Ovary (tissue), 9 donors: ENCODE data around the gene GSTA3. TPM values are rescaled to one million over a fixed set of nuclear protein-coding genes. Genes with fewer than 3 reads are reported as not detected.

Experiments
- DNase-seq, 5 donors: peaks; one replicate each; pipeline ENCODE4 v3.0.0-alpha.2; 2019 to 2020
- H3K27ac ChIP-seq, 2 donors: fragments of 200-600 bp; one replicate each; pipeline versions ENCODE4 v1.5.1 to v1.8.0; 2019 to 2022
- H3K27me3 ChIP-seq: fragments of 200-600 bp; one replicate; pipeline ENCODE4 v1.8.0; 2022
- H3K36me3 ChIP-seq: fragments of 200-600 bp; sonication (generic); one replicate; pipeline ENCODE4 v1.5.1; 2019
- H3K4me1 ChIP-seq: one replicate; pipeline ENCODE4 v1.8.1; 2013; ENCODE audit warnings: mild to moderate bottlenecking, moderate library complexity; ENCODE audit not compliant: insufficient read depth
- H3K4me3 ChIP-seq: fragments of 200-600 bp; sonication (generic); one replicate; pipeline ENCODE4 v1.5.1; 2017
- H3K9me3 ChIP-seq, 2 donors: fragments of 200-600 bp in 1 of 2; sonication (generic) in 1 of 2; one replicate each; pipeline versions ENCODE4 v1.5.1 to v1.8.1; 2013 to 2019; ENCODE audit warnings: mild to moderate bottlenecking in 1 of 2, moderate library complexity in 1 of 2
- CTCF ChIP-seq, 3 donors: fragments of 450-650 bp in 2 of 3; fragments of 200-600 bp in 1 of 3; IDR thresholded peaks; one replicate each; pipeline versions ENCODE4 v1.5.1 to v1.8.0; 2016 to 2022; ENCODE audit warnings: antibody characterized with exemption in 3 of 3, mild to moderate bottlenecking in 1 of 3
- EP300 ChIP-seq: sonication (generic); formaldehyde crosslinking; IDR thresholded peaks from one replicate; pipeline ENCODE4 v1.6.1; 2017; ENCODE audit warnings: antibody characterized with exemption
- POLR2A ChIP-seq: fragments of 450-650 bp; IDR thresholded peaks from one replicate; pipeline ENCODE4 v1.6.1; 2017; ENCODE audit warnings: antibody characterized with exemption, mild to moderate bottlenecking, moderate library complexity
- WGBS, 3 donors: extraction: QIAGEN DNeasy Blood & Tissue Kit in 1 of 3; methylation state at CpG; one replicate each; pipeline versions ENCODE4 v1.1.5 to v1.1.7; 2013 to 2017; 5-methylcytosine and 5-hydroxymethylcytosine counted together
- intact Hi-C, 4 donors: fragments of 100-400 bp; cut with DNase I; formaldehyde crosslinking; loops; one replicate each; pipeline versions ENCODE4 v1.11.0 to v1.15.1; 2022 to 2023
- polyA plus RNA-seq, 2 donors: library from polyadenylated mRNA; stranded (reverse); fragments of 200-250 nt in 1 of 2; fragments of 350-450 nt in 1 of 2; fragmentation: Illumina TruSeq in 1 of 2; extraction: RNeasy Lipid Tissue Mini Kit (QIAGEN cat#74804) in 1 of 2; gene quantifications; one replicate each; pipeline ENCODE4 v1.2.3, GENCODE V29; 2013 to 2014
- total RNA-seq, 7 donors: library from RNA; depleted of rRNA in 2 of 7; stranded (reverse); fragments of >200 nt in 2 of 7; fragmentation: NEBNext Ultra II Directional in 3 of 7; extraction: Animal tissue kit (Norgen Biotek cat#: 25700) in 3 of 7; gene quantifications; one replicate each; pipeline versions ENCODE4 v1.1.0 to v1.2.4, GENCODE V29; 2016 to 2023
- donor health status: DM: no; HTN: no; CAD: no; lungs with moderate emphysema.
- donor health status: DM: no; HTN: no; CAD: no.
- donor health status: Bipolar disorder and iron deficiency.
- donor health status: DM: yes; HTN: yes; CAD: no.
- donor health status: DM: no; HTN: no; CAD: no.
- donor health status: DM: yes; HTN: yes; CAD: no.

GSTA3 gene
- total and polyA plus RNA-seq, 9 donors = 0.61 to 22.1 (median 1.7) TPM; not detected in 3

GRCh38 chr6:52893221-52893620 is 16.3 kb downstream of the GSTA3 start:
- no peak for DNase-seq
- no peaks in the 10 kb centered on the region for H3K36me3 ChIP-seq
- no peak for TF ChIP-seq CTCF (IDR thresholded peaks at IDR 0.05)
- no peak for TF ChIP-seq POLR2A
- TF ChIP-seq EP300 = no peak
- intact Hi-C loops = no loop called here
- 7 to 33% (median 10%) methylated on average over 4 of the region's 4 CpGs for WGBS, 3 donors
- H3K4me1 ChIP-seq = peaks cover 3% of the 10 kb centered on the region
- no peaks in the 10 kb centered on the region for H3K27me3 ChIP-seq
- H3K9me3 ChIP-seq = no peaks in the 10 kb centered on the region
- no peak overlapping the region for H3K4me3 ChIP-seq
- H3K27ac ChIP-seq = no peak overlapping the region

GRCh38 chr6:52890018-52890417 is 19.5 kb downstream of the GSTA3 start:
- no peak for TF ChIP-seq EP300
- TF ChIP-seq POLR2A = no peak
- no peak for TF ChIP-seq CTCF (IDR thresholded peaks at IDR 0.05)
- Histone ChIP-seq H3K36me3 (no peaks in the 10 kb centered on the region), H3K4me1 (peaks cover 3% of the 10 kb centered on the region), H3K27me3 (no peaks in the 10 kb centered on the region), H3K27ac (no peak overlapping the region), H3K4me3 (no peak overlapping the region), H3K9me3 (no peaks in the 10 kb centered on the region)
- no peak for DNase-seq
- WGBS, 3 donors = 93 to 95% (median 94%) methylated on average over 3 of the region's 3 CpGs
- intact Hi-C loops = no loop called here

GRCh38 chr6:52887910-52888524 is 21.5 kb downstream of the GSTA3 start:
- TF ChIP-seq POLR2A (no peak), EP300 (no peak), CTCF (IDR thresholded peaks at IDR 0.05) (no peak)
- DNase-seq = no peak
- WGBS, 3 donors = 81 to 90% (median 88%) methylated on average over 3 of the region's 3 CpGs
- Histone ChIP-seq H3K9me3 (no peaks in the 10 kb centered on the region), H3K27ac (no peak overlapping the region), H3K4me1 (peaks cover 3% of the 10 kb centered on the region), H3K27me3 (no peaks in the 10 kb centered on the region), H3K4me3 (no peak overlapping the region), H3K36me3 (no peaks in the 10 kb centered on the region)
- intact Hi-C loops = no loop called here

- intact Hi-C loops = loop anchor here in 1 of 4 donors (2.0 kb wide), 1 partner anchor 177 kb away; no protein-coding TSS in a partner anchor
- WGBS, 3 donors = 13 to 19% (median 15%) methylated on average over 18 of the region's 18 CpGs
- no peaks in the 10 kb centered on the region for H3K4me1 ChIP-seq
- peak overlapping the region; percentile 33 for H3K4me3 ChIP-seq
- no peaks in the 10 kb centered on the region for H3K9me3 ChIP-seq
- TF ChIP-seq EP300 = no peak
- peak; percentile 49 to 59 (median 55) for TF ChIP-seq CTCF (IDR thresholded peaks at IDR 0.05)
- DNase-seq = peak; percentile 54 to 74 (median 65)
- peak overlapping the region in 1 of 2 donors; percentile 36 for H3K27ac ChIP-seq
- no peaks in the 10 kb centered on the region for H3K27me3 ChIP-seq
- H3K36me3 ChIP-seq = no peaks in the 10 kb centered on the region
Measured at GRCh38 chr6:52881996-52882841, 27.3 kb downstream of the GSTA3 start.
